ENCODE results near the gene TM4SF1. TPM values are rescaled to one million over a fixed set of nuclear protein-coding genes. Genes with fewer than 3 reads are reported as not detected.

TM4SF1 gene
- total and polyA plus RNA-seq, 2 experiments from 2014 or later, result 0.10 to 0.74 TPM

DNA sequence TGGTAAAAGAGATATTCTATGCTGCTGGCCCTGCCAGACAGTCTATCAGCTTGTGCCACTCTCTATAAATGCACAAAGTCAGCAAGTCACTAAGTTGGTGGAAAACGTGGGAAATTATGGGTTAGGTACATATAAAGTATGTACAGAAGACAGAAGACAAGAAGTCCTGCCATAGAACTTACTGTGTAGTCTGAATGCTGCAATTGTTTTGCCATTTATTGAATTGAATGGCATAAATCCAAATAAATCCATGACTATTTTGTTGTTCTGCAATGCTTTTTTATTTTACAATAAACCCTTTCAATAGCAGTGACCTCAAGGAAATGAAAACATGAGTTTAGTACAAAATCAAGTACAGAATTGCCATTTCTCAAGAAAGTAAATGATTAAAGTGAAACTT lies 34.1 kb upstream of the TM4SF1 start:
- no peak overlapping the region for H3K4me2 ChIP-seq
- no peaks in the 10 kb centered on the region for H4K20me1 ChIP-seq (replicated peaks; ENCODE audit: insufficient read depth)
- H3K4me1 ChIP-seq (ENCODE audit: insufficient read depth), result no peaks in the 10 kb centered on the region
- no peaks in the 10 kb centered on the region for H3K9me2 ChIP-seq (ENCODE audit: insufficient read depth)
- no peak overlapping the region for H3K27ac ChIP-seq (ENCODE audit: low read depth)
- TF ChIP-seq CREB1 (CRISPR knock-in tag; IDR thresholded peaks at IDR 0.05; ENCODE audit: low read depth) (no peak), ZNF331 (CRISPR knock-in tag; IDR thresholded peaks at IDR 0.05; ENCODE audit: low read depth) (no peak)
- TF ChIP-seq, protein P1, sequence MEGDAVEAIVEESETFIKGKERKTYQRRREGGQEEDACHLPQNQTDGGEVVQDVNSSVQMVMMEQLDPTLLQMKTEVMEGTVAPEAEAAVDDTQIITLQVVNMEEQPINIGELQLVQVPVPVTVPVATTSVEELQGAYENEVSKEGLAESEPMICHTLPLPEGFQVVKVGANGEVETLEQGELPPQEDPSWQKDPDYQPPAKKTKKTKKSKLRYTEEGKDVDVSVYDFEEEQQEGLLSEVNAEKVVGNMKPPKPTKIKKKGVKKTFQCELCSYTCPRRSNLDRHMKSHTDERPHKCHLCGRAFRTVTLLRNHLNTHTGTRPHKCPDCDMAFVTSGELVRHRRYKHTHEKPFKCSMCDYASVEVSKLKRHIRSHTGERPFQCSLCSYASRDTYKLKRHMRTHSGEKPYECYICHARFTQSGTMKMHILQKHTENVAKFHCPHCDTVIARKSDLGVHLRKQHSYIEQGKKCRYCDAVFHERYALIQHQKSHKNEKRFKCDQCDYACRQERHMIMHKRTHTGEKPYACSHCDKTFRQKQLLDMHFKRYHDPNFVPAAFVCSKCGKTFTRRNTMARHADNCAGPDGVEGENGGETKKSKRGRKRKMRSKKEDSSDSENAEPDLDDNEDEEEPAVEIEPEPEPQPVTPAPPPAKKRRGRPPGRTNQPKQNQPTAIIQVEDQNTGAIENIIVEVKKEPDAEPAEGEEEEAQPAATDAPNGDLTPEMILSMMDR (conservative IDR thresholded peaks at IDR 0.05; ENCODE audit: low read depth in 2 of 2), result no peak
- H3K4me1 Mint-ChIP-seq, result no peaks in the 10 kb centered on the region
- no peaks in the 10 kb centered on the region for H3K36me3 Mint-ChIP-seq (ENCODE audit: low read depth)
- H3K9me3 Mint-ChIP-seq, result no peaks in the 10 kb centered on the region
- no peak overlapping the region for H3K4me3 ChIP-seq
- H3F3A ChIP-seq (replicated peaks; ENCODE audit: low read depth), result no peaks in the 10 kb centered on the region
- H3K79me2 ChIP-seq (replicated peaks; ENCODE audit: insufficient read depth), result no peaks in the 10 kb centered on the region
- H2AFZ ChIP-seq, result no peak overlapping the region
- no peak overlapping the region for H3K27ac Mint-ChIP-seq
- ATAC-seq, result no peak
- DNase-seq (ENCODE audit: low spot score), result no peak
- H3K27me3 Mint-ChIP-seq (ENCODE audit: insufficient read depth, low read depth, poor library complexity), result peaks cover 2% of the 10 kb centered on the region
- no peaks in the 10 kb centered on the region for H3K36me3 ChIP-seq (ENCODE audit: insufficient read depth)
- H3K4me3 Mint-ChIP-seq, result no peak overlapping the region
- H3K27me3 ChIP-seq (ENCODE audit: insufficient read depth), result no peaks in the 10 kb centered on the region

DNA sequence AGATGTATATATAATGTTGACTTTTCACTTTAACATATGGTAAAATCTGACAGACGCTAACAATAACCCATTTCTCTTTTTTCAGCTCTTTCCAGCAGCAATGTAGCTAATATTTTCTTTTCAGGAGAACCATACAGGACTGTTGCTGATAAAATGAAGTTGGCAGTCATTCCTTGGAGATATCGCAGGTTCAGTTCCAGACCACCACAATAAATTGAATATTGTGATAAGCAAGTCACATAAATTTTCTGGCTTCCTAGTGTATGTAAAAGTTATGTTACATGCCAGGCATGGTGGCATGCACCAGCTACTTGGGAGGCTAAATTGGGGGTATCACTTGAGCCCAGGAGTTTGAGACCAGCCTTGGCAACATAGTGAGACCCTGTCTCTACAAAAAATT lies 31.9 kb upstream of the TM4SF1 start:
- no peak overlapping the region for H3K4me2 ChIP-seq
- H3K4me1 Mint-ChIP-seq, result no peaks in the 10 kb centered on the region
- H3F3A ChIP-seq (replicated peaks; ENCODE audit: low read depth), result no peaks in the 10 kb centered on the region
- H4K20me1 ChIP-seq (replicated peaks; ENCODE audit: insufficient read depth), result no peaks in the 10 kb centered on the region
- no peaks in the 10 kb centered on the region for H3K9me3 Mint-ChIP-seq
- H3K36me3 Mint-ChIP-seq (ENCODE audit: low read depth), result no peaks in the 10 kb centered on the region
- H3K9me2 ChIP-seq (ENCODE audit: insufficient read depth), result no peaks in the 10 kb centered on the region
- H3K27me3 Mint-ChIP-seq (ENCODE audit: insufficient read depth, low read depth, poor library complexity), result peaks cover 3% of the 10 kb centered on the region
- H3K36me3 ChIP-seq (ENCODE audit: insufficient read depth), result no peaks in the 10 kb centered on the region
- H3K27me3 ChIP-seq (ENCODE audit: insufficient read depth), result no peaks in the 10 kb centered on the region
- ATAC-seq (no peak), DNase-seq (ENCODE audit: low spot score) (no peak)
- H3K79me2 ChIP-seq (replicated peaks; ENCODE audit: insufficient read depth), result no peaks in the 10 kb centered on the region
- no peak overlapping the region for H3K4me3 Mint-ChIP-seq
- no peak overlapping the region for H3K27ac Mint-ChIP-seq
- no peaks in the 10 kb centered on the region for H3K4me1 ChIP-seq (ENCODE audit: insufficient read depth)
- no peak overlapping the region for H2AFZ ChIP-seq
- no peak overlapping the region for H3K4me3 ChIP-seq
- H3K27ac ChIP-seq (ENCODE audit: low read depth), result no peak overlapping the region
- TF ChIP-seq STAT1 (IDR thresholded peaks at IDR 0.05; ENCODE audit: unreplicated experiment), result no peak
- no peak for TF ChIP-seq POLR2AphosphoS5 (IDR thresholded peaks at IDR 0.05; ENCODE audit: low read depth)
- TF ChIP-seq, protein P1 (conservative IDR thresholded peaks at IDR 0.05; ENCODE audit: low read depth in 2 of 2), result no peak
- TF ChIP-seq, protein P2, sequence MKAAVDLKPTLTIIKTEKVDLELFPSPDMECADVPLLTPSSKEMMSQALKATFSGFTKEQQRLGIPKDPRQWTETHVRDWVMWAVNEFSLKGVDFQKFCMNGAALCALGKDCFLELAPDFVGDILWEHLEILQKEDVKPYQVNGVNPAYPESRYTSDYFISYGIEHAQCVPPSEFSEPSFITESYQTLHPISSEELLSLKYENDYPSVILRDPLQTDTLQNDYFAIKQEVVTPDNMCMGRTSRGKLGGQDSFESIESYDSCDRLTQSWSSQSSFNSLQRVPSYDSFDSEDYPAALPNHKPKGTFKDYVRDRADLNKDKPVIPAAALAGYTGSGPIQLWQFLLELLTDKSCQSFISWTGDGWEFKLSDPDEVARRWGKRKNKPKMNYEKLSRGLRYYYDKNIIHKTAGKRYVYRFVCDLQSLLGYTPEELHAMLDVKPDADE (IDR thresholded peaks at IDR 0.05), result no peak
- TF ChIP-seq, protein P3, sequence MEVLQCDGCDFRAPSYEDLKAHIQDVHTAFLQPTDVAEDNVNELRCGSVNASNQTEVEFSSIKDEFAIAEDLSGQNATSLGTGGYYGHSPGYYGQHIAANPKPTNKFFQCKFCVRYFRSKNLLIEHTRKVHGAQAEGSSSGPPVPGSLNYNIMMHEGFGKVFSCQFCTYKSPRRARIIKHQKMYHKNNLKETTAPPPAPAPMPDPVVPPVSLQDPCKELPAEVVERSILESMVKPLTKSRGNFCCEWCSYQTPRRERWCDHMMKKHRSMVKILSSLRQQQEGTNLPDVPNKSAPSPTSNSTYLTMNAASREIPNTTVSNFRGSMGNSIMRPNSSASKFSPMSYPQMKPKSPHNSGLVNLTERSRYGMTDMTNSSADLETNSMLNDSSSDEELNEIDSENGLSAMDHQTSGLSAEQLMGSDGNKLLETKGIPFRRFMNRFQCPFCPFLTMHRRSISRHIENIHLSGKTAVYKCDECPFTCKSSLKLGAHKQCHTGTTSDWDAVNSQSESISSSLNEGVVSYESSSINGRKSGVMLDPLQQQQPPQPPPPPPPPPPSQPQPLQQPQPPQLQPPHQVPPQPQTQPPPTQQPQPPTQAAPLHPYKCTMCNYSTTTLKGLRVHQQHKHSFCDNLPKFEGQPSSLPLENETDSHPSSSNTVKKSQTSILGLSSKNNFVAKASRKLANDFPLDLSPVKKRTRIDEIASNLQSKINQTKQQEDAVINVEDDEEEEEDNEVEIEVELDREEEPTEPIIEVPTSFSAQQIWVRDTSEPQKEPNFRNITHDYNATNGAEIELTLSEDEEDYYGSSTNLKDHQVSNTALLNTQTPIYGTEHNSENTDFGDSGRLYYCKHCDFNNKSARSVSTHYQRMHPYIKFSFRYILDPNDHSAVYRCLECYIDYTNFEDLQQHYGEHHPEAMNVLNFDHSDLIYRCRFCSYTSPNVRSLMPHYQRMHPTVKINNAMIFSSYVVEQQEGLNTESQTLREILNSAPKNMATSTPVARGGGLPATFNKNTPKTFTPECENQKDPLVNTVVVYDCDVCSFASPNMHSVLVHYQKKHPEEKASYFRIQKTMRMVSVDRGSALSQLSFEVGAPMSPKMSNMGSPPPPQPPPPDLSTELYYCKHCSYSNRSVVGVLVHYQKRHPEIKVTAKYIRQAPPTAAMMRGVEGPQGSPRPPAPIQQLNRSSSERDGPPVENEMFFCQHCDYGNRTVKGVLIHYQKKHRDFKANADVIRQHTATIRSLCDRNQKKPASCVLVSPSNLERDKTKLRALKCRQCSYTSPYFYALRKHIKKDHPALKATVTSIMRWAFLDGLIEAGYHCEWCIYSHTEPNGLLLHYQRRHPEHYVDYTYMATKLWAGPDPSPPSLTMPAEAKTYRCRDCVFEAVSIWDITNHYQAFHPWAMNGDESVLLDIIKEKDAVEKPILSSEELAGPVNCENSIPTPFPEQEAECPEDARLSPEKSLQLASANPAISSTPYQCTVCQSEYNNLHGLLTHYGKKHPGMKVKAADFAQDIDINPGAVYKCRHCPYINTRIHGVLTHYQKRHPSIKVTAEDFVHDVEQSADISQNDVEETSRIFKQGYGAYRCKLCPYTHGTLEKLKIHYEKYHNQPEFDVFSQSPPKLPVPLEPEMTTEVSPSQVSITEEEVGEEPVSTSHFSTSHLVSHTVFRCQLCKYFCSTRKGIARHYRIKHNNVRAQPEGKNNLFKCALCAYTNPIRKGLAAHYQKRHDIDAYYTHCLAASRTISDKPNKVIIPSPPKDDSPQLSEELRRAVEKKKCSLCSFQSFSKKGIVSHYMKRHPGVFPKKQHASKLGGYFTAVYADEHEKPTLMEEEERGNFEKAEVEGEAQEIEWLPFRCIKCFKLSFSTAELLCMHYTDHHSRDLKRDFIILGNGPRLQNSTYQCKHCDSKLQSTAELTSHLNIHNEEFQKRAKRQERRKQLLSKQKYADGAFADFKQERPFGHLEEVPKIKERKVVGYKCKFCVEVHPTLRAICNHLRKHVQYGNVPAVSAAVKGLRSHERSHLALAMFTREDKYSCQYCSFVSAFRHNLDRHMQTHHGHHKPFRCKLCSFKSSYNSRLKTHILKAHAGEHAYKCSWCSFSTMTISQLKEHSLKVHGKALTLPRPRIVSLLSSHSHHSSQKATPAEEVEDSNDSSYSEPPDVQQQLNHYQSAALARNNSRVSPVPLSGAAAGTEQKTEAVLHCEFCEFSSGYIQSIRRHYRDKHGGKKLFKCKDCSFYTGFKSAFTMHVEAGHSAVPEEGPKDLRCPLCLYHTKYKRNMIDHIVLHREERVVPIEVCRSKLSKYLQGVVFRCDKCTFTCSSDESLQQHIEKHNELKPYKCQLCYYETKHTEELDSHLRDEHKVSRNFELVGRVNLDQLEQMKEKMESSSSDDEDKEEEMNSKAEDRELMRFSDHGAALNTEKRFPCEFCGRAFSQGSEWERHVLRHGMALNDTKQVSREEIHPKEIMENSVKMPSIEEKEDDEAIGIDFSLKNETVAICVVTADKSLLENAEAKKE (CRISPR knock-in tag; IDR thresholded peaks at IDR 0.05), result no peak
- TF ChIP-seq NANOG (IDR thresholded peaks at IDR 0.05; ENCODE audit: borderline replicate concordance), result no peak
- TF ChIP-seq JUNB (IDR thresholded peaks at IDR 0.05; ENCODE audit: unreplicated experiment), result no peak
